RWPE1 (cell line): ENCODE results near the gene RNASE11.
"Not testable (repeated sequence)": the region's sequence is repeated elsewhere in the genome, so short reads cannot be mapped to it uniquely, and the experiment has no call there.

Experiments
- CTCF ChIA-PET: fragments of 350-600 bp; sonication (Branson Sonifier 250); formaldehyde crosslinking; extraction: SDS; loops from one replicate; lab custom pipeline; 2021; lab: Yijun Ruan, JAX
- POLR2A ChIA-PET: fragments of 400-600 bp; formaldehyde crosslinking; extraction: SDS; loops from one replicate; lab custom pipeline; 2020; ENCODE audit warnings: antibody characterized with exemption; ENCODE audit not compliant: low non-redundant PET; lab: Yijun Ruan, JAX
- DNase-seq: peaks from one replicate; pipeline ENCODE4 v3.0.0; 2012; ENCODE audit warnings: low spot score
- H3K27ac ChIP-seq: fragments of 450-650 bp; 2 replicates; pipeline ENCODE4 v1.5.1; 2017
- TF ChIP-seq, protein P1 (sequence below): fragments of 450-650 bp; conservative IDR thresholded peaks from 2 replicates; pipeline ENCODE4 v1.5.1; 2017; ENCODE audit warnings: low read depth, mild to moderate bottlenecking

RNASE11 gene

DNA sequence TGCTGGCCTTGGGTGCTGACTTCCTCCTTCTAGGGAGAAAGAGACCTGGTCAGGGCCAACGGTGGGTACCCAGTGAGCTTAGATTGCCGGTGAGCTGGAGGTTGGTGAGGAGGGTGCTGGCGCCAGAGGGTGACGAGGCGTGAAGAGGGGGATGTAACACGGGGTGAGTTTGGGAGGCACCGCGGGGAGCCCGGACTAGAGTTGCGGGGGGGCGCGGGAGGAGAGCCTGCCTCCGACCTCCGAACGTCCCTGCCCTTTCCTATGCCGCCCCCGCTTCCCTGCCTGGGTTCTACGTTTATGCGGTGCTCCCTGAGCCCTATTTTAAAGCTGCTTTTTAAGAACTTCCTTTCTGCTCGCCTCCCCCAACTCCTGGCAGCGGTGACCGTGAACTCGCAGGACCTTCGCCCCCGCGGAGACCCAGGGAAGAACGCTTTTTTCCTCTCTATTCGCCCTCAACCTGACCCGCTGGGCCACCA is 35.1 kb upstream of the RNASE11 start:
- ChIA-PET POLR2A (no interaction called here), CTCF (interaction anchor here (0.6 to 0.7 kb wide), 2 partner anchors 168 to 214 kb away, joined by 4 to 5 read pairs; partner anchors contain the start of gene APEX1)
- no peak for DNase-seq
- H3K27ac ChIP-seq = no peak overlapping the region
- TF ChIP-seq, protein P1, sequence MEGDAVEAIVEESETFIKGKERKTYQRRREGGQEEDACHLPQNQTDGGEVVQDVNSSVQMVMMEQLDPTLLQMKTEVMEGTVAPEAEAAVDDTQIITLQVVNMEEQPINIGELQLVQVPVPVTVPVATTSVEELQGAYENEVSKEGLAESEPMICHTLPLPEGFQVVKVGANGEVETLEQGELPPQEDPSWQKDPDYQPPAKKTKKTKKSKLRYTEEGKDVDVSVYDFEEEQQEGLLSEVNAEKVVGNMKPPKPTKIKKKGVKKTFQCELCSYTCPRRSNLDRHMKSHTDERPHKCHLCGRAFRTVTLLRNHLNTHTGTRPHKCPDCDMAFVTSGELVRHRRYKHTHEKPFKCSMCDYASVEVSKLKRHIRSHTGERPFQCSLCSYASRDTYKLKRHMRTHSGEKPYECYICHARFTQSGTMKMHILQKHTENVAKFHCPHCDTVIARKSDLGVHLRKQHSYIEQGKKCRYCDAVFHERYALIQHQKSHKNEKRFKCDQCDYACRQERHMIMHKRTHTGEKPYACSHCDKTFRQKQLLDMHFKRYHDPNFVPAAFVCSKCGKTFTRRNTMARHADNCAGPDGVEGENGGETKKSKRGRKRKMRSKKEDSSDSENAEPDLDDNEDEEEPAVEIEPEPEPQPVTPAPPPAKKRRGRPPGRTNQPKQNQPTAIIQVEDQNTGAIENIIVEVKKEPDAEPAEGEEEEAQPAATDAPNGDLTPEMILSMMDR = no peak

DNA sequence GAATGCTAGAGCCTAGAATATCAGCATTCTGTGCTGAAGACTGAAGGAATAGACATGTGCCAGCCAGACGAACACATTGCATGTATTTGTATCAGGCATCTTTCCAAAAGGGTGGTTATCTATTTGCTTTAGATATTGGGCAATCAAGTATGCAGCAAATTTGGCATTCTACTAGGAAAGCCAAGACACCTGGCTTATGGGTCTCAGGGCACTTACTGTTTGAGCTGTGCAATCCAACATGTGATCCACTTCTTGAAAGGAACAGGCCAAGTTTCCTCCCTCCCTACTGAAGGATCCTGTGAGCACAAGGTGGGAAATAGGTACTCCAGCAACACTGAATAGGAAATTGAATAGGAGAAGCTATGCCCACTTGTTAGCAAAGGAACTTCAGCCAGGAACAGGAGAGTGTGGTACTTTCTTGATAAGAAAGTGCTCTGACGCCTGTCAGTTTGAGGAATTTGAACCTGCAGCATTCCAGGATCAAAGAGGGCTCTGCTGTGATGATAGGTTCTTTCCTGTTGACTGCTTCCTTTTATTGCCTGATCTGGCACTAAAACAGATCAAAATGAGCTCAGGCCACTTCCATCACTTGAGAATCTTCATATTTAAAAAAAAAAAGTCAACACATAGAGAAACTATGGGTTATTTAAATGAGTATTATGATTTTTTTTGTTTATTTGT is 33.1 kb upstream of the RNASE11 start:
- ChIA-PET CTCF (interaction anchor here (0.7 to 1.1 kb wide), 3 partner anchors 60 to 328 kb away, joined by 3 to 5 read pairs (median 3); no protein-coding TSS in a partner anchor), POLR2A (interaction anchor here (0.7 kb wide), 1 partner anchor 72 kb away, joined by 3 read pairs; no protein-coding TSS in a partner anchor)
- TF ChIP-seq, protein P1 = no peak
- H3K27ac ChIP-seq = no peak overlapping the region
- DNase-seq = no peak

DNA sequence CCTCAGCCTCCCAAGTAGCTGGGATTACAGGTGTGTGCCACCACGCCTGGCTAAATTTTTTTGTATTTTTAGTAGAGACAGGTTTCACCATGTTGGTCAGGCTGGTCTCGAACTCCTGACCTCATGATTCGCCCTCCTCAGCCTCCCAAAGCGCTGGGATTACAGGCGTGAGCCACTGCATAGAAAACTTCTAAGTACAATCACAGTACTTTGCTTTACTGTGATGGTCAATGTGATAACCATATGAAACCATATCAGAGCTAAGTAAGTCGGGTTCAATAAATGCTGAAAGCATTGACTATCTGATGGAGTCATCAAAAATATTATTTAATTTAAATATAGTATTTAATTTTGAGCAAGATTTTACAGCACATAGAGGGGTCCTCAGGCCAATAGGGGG is 31.9 kb upstream of the RNASE11 start:
- CTCF ChIA-PET, H3K27ac ChIP-seq, DNase-seq: not testable (repeated sequence)
- POLR2A ChIA-PET = interaction anchor here (0.6 kb wide), 1 partner anchor 422 kb away, joined by 3 read pairs; no protein-coding TSS in a partner anchor

DNA sequence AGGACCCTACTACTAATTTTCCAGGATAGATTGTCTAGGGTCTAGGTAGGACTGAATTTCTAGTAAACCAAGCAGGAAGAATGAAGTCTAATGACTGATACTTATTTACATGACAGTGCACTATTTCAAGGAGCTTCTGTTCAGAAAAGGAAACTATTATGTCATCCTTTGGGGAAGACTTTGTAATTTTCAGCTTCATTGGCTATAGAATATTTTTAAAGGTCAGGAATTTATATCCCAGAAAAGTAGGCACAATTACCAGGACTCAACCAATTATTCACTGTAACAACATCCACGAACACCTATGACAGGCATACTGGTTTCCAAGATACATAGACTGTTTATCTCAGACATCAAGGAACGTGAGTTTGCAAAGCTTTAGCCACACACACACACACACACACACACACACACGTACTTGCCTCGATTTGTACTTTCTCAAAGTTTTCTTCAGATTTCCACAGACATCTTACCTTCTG is 30.5 kb upstream of the RNASE11 start:
- CTCF ChIA-PET = no interaction called here
- POLR2A ChIA-PET = no interaction called here
- TF ChIP-seq, protein P1 = no peak
- DNase-seq = no peak
- H3K27ac ChIP-seq = no peak overlapping the region

DNA sequence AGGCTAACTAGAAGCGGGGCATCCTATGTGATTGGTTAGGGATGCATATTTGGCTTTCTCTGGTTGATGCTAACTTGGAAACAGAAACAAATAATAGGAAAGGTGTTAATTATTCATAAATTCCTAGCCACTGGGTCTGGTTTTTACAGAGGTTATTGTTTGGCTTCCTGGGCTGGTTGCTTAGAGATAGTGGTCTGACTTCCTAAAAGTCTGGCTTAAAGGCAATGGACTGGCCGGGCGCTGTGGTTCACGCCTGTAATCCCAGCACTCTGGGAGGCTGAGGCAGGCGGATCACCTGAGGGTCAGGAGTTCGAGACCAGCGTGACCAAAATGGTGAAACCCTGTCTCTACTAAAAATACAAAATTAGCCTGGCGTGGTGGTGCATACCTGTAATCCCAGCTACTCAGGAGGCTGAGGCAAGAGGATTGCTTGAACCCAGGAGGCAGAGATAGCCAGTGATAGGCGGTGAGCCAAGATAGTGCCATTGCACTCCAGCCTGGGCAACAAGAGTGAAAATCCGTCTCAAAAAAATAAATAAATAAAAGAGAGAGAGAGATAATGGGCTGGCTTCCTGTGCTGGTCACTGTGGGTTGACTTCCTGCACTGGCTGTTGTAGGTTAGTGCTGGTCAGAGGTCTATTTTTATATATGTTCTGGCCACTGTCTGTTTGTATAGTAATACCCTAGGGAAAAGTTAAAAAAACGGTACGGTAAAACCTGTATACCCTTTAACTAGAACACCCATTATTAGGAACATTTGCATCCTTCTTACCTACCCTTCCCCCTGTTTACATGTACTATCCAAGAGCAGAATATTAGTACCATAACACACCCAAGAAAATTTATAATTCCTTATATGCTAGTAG is 29.6 kb upstream of the RNASE11 start:
- no peak overlapping the region for H3K27ac ChIP-seq
- ChIA-PET POLR2A (no interaction called here), CTCF (no interaction called here)
- no peak for DNase-seq
- TF ChIP-seq, protein P1 = no peak

DNA sequence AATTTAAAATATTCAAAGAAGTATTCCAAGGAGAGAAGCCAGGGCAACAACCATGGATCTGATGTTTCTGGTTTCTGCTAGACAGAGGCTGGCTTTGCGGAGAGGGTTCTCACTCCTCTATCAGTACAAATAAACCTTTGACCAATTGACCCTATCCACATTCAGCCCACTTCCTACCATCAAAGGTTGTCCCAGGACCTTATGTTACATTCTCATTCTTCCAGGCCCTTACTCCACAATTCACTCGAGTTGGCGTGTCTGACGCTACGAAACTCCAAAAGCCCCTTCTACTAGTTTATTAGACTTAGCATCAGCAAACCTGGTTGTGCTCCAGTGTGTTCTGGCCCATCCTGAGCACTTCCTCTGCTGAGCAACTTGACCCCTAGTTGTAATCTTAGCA is 28.2 kb upstream of the RNASE11 start:
- POLR2A ChIA-PET = no interaction called here
- CTCF ChIA-PET = no interaction called here
- TF ChIP-seq, protein P1 = no peak
- no peak for DNase-seq
- H3K27ac ChIP-seq = no peak overlapping the region
